ENCODE data around the gene PPP1R14B.

DNA sequence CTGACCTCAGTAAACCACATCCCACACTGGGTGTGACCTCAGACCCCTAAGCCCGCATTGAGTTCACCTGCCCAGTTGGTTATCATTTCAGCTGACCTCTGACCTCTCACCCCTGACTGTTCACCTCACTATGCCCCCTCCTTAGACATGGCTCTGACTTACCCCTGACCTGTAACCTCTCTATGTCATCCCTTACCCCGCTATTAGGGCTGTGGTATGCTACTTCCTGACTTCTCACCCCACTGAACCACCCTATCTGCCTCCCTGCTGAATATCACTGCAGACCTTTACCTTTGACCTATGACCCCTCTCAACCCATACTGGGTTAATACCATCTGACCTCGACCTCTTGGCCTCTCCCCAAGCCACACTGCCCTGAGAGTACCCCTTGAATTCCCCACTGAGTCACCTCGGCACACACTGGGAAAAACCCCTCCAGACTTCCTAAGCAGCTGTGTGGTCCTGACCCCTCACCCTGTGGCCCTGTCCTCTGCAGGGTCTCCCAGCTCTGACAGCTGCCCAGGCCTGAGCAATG, 12.9 kb upstream of the PPP1R14B start:
- TF ChIP-seq, protein P1, sequence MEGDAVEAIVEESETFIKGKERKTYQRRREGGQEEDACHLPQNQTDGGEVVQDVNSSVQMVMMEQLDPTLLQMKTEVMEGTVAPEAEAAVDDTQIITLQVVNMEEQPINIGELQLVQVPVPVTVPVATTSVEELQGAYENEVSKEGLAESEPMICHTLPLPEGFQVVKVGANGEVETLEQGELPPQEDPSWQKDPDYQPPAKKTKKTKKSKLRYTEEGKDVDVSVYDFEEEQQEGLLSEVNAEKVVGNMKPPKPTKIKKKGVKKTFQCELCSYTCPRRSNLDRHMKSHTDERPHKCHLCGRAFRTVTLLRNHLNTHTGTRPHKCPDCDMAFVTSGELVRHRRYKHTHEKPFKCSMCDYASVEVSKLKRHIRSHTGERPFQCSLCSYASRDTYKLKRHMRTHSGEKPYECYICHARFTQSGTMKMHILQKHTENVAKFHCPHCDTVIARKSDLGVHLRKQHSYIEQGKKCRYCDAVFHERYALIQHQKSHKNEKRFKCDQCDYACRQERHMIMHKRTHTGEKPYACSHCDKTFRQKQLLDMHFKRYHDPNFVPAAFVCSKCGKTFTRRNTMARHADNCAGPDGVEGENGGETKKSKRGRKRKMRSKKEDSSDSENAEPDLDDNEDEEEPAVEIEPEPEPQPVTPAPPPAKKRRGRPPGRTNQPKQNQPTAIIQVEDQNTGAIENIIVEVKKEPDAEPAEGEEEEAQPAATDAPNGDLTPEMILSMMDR (conservative IDR thresholded peaks at IDR 0.05; ENCODE audit: low read depth, low read length): no peak
- TF ChIP-seq EZH2phosphoT487 (IDR thresholded peaks at IDR 0.05; ENCODE audit: borderline replicate concordance, low read length) (no peak), EZH2 (IDR thresholded peaks at IDR 0.05; ENCODE audit: low read length, unreplicated experiment) (no peak)
